ENCODE data around the gene B2M.
"Not testable (repeated sequence)": the region's sequence is repeated elsewhere in the genome, so short reads cannot be mapped to it uniquely, and the experiment has no call there.

The B2M gene

DNA sequence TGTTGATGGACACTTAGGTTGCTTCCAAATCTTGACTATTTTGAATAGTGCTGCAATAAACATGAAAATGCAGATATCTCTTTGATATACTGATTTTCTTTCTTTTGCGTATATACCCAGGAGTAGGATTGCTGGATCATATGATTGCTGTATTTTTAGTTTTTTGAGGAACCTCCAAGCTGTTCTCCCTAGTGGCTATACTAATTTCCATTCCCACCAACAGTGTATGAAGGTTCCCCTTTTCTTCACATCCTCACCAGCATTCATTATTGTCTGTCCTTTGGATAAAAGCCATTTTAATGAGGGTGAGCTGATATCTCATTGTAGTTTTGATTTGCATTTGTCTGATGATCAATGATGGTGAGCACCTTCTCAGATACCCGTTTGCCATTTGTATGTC is 12.7 kb upstream of the B2M start:
- DNase-seq (ENCODE audit: low spot score) = no peak

DNA sequence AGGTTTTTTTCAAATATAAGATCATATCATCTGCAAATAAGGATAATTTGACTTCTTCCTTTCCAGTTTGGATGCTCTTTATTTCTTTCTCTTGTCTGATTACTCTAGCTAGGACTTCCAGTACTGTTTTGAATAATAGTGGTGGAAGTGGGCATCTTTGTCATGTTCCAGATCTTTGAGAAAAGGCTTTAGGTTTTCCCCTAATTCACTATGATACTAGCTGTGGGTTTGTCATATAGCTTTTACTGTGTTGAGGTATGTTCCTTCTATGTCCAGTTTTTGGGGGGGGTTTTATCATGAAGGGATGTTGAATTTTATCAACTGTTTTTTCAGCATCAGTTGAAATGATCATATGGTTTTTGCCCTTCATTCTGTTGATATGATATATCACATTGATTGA is 10.6 kb upstream of the B2M start:
- DNase-seq (ENCODE audit: low spot score) = not testable (repeated sequence)

- DNase-seq (ENCODE audit: low spot score) = no peak
These were observed 5.3 kb upstream of the B2M start for GRCh38 chr15:44705986-44706385.

DNA sequence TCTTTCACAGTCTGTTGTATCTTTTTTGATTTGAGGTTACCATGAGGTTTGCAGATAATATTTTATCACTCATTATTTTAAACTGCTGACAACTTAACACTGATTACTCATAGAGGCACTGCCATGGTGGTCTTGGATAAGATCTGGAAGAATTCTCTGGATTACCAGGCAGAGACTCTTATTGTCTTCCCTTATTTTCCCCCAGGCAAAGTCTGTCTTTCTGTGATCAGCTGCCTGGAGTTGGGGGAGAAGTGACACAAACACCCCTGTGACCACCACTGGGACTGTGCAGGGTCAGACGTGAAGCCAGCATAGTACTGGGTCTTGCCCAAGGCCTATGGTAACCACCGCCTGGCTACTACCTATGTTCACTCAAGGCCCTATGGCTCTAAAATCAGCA is 4.9 kb upstream of the B2M start:
- DNase-seq (ENCODE audit: low spot score) = no peak

DNA sequence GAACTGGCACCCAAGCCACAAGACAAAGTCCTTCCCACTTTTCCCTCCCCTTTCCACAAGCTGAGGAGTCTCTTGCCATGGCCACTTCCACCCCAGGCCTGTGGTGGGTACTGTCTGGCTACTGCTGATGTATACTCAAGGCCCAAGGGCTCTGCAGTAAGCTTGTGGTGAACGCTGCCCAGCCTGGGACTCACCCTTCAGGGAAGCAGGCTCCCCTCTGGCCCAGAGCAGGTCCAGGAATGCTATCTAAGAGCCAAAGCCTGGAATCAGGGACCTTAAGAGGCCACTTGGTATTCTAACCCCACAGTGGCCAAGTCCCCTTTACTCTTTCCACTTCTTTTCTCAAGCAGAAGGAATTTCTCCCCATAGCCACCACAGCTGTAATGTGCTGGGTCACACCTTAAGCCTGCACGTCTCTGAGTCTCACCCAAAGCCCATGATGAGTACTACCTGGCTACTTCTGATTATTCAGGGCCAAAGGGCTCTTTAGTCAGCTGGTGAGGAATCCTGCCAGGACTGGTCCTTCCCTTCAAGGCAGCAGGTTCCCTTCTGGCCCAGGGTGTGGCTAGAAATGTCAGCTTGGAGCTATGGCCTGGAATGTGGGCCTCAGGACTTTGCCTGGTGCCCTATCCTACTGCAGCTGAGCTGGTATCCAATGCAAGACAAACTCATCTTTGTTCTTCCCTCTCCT is 4.2 kb upstream of the B2M start:
- no peak for DNase-seq (ENCODE audit: low spot score)

- peak; percentile 59 for DNase-seq (ENCODE audit: low spot score)
These were observed 851 bp upstream of the B2M start for GRCh38 chr15:44710236-44711095.

DNA sequence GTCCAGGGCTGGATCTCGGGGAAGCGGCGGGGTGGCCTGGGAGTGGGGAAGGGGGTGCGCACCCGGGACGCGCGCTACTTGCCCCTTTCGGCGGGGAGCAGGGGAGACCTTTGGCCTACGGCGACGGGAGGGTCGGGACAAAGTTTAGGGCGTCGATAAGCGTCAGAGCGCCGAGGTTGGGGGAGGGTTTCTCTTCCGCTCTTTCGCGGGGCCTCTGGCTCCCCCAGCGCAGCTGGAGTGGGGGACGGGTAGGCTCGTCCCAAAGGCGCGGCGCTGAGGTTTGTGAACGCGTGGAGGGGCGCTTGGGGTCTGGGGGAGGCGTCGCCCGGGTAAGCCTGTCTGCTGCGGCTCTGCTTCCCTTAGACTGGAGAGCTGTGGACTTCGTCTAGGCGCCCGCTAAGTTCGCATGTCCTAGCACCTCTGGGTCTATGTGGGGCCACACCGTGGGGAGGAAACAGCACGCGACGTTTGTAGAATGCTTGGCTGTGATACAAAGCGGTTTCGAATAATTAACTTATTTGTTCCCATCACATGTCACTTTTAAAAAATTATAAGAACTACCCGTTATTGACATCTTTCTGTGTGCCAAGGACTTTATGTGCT is 527 bp downstream of the B2M start:
- peak; percentile 51 for DNase-seq (ENCODE audit: low spot score)

- peak; percentile 40 for DNase-seq (ENCODE audit: low spot score)
These were observed 1.2 kb downstream of the B2M start for GRCh38 chr15:44712346-44713005.

- no peak for DNase-seq (ENCODE audit: low spot score)
These were observed 2.0 kb downstream of the B2M start for GRCh38 chr15:44713006-44713966.

GRCh38 chr15:44715142-44715796 is 4.0 kb downstream of the B2M start:
- no peak for DNase-seq (ENCODE audit: low spot score)

DNA sequence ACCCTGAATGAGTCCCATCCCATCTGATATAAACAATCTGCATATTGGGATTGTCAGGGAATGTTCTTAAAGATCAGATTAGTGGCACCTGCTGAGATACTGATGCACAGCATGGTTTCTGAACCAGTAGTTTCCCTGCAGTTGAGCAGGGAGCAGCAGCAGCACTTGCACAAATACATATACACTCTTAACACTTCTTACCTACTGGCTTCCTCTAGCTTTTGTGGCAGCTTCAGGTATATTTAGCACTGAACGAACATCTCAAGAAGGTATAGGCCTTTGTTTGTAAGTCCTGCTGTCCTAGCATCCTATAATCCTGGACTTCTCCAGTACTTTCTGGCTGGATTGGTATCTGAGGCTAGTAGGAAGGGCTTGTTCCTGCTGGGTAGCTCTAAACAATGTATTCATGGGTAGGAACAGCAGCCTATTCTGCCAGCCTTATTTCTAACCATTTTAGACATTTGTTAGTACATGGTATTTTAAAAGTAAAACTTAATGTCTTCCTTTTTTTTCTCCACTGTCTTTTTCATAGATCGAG is 4.5 kb downstream of the B2M start:
- DNase-seq (ENCODE audit: low spot score) = no peak

- DNase-seq (ENCODE audit: low spot score) = no peak
These were observed 5.8 kb downstream of the B2M start for GRCh38 chr15:44716983-44717602.

- no peak for DNase-seq (ENCODE audit: low spot score)
These were observed 7.0 kb downstream of the B2M start for GRCh38 chr15:44718180-44718926.

DNA sequence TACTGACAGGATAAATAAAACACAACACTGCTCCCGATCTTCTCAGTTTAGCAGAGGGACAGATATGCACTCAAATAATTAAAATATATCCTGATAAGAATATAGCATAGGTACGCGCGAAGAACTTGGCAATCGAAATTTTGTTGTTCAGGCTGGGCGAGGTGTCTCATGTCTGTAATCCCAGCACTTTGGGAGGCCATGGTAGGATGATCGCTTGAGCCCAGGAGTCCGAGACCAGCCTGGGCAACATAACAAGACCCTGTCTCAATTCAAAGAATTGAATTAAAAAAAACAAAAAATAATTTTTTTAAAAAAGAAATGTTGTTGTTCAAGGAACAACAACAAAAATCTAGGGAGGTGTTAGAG is 7.6 kb downstream of the B2M start:
- DNase-seq (ENCODE audit: low spot score) = no peak

GRCh38 chr15:44719293-44719999 is 8.1 kb downstream of the B2M start:
- peak; percentile 28 for DNase-seq (ENCODE audit: low spot score)

DNA sequence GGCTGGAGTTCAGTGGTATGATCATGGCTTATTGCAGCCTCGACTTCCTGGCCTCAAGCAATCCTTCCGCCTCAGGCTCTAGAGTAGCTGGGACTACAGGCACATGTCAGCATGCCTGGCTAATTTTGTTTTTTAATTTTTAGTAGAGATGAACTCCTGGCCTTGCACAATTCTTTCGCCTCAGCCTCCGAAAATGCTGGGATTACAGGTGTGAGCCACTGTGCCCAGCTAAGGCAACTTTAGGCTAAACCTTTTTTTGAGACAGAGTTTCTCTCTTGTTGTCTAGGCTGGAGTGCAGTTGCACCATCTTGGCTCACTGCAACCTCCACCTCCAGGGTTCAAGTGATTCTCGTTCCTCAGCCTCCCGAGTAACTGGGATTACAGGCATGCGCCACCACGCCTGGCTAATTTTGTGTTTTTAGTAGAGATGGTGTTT is 8.7 kb downstream of the B2M start:
- not testable (repeated sequence) for DNase-seq (ENCODE audit: low spot score)

DNA sequence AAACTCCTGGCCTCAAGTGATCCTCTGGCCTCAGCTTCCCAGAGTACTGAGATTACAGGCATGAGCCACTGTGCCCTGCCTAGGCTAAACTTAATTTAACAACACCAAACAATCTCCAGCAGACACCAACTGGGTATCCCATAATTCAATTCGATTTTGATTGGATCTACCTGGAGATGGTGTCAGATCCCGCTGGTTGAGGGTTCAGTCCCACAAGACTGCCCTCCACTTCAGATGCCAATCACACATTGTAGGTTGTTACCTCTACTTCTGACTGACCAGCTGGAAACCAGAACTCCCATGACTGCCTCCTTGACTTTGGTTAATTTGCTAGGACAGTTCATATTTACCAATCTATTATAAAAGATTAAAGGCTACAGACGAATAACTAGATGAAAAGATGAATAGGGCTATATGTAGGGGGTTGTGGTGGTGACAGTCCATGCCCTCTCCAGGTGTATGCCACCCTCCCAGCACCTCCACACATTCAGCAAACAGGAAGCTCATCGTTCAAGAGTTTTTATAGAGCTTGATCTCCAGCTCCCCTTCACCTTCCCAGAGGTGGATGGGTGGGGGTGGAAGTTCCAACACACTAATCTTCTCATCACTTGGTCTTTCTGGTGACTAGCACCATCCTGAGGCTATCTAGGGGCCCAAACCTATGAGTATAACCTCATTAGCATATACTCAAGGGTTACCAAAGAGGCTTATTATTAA is 9.3 kb downstream of the B2M start:
- no peak for DNase-seq (ENCODE audit: low spot score)

DNA sequence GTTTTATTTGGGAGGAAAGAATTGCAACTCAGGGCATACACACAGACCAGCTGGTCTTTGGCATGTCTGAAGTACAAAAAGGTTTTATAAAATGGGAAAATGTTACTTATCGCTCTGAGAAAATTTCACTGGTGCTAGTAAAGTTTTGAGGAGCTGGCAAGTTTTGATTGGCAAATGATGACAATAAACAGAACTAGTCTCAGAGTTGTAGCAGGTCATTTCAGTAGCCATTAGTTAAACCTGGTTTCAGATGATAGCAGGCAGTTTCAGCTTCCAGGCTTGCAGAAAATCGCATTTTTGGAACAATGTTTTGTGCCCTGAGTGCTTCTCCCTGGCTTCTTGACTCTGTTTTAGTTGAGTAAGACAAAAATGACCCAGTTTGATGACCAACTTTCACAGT is 10.7 kb downstream of the B2M start:
- DNase-seq (ENCODE audit: low spot score) = no peak
